LNCAP (cell line): Measurements from ENCODE around the gene CCDC183.

Experiments used
- TF ChIP-seq, protein P1 (sequence below): fragments of 450-650 bp; IDR thresholded peaks from 2 replicates; pipeline ENCODE4 v1.5.1; 2017; ENCODE audit warnings: mild to moderate bottlenecking

The CCDC183 gene

DNA sequence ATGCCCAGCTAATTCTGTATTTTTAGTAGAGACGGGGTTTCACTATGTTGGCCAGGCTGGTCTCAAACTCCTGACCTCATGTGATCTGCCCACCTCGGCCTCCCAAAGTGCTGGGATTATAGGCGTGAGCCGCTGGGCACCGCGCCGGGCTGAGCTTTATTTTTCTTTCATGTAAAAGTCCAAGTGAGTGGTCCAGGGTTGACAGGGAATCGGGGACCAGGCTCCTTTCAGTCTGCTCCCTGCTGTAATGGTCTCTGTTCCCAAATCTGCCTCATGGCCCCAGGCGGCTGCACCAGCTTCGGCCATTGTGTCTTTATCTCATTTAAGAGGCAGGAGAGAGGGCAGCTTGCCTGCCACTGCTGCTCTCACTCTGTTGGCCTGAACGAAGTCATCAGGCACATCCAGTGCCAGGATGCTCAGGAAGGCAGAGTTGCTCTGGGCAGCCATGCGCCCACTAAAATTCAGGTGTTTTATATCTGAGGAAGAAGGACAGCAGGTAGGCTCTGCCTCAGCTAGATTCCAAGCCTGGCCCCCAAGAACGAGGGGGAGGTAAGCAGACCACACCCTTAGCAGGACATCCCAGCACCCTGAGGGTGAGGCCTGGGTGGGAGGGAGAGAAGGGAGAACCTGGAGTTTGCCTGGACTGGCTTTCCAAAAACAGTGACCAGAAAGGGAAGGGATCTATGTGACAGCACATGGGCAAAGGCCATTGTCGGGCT, 1.7 kb upstream of the CCDC183 start:
- TF ChIP-seq, protein P1, sequence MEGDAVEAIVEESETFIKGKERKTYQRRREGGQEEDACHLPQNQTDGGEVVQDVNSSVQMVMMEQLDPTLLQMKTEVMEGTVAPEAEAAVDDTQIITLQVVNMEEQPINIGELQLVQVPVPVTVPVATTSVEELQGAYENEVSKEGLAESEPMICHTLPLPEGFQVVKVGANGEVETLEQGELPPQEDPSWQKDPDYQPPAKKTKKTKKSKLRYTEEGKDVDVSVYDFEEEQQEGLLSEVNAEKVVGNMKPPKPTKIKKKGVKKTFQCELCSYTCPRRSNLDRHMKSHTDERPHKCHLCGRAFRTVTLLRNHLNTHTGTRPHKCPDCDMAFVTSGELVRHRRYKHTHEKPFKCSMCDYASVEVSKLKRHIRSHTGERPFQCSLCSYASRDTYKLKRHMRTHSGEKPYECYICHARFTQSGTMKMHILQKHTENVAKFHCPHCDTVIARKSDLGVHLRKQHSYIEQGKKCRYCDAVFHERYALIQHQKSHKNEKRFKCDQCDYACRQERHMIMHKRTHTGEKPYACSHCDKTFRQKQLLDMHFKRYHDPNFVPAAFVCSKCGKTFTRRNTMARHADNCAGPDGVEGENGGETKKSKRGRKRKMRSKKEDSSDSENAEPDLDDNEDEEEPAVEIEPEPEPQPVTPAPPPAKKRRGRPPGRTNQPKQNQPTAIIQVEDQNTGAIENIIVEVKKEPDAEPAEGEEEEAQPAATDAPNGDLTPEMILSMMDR, result no peak

DNA sequence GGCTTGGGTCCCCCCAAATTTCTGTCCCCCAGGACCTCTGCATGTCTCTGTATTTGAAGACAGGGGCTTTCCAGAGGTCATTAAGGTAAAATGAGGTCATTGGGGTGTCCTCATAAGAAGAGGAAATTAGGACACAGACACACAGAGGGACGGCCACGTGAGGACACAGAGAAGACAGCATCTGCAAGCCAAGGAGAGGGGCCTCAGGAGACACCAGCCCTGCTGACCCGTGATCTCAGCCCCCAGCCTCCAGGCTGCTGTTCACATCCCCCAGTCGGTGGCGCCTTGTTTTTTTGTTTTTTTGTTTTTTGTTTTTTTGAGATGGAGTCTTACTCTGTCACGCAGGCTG, 1.2 kb upstream of the CCDC183 start:
- TF ChIP-seq, protein P1, result no peak

DNA sequence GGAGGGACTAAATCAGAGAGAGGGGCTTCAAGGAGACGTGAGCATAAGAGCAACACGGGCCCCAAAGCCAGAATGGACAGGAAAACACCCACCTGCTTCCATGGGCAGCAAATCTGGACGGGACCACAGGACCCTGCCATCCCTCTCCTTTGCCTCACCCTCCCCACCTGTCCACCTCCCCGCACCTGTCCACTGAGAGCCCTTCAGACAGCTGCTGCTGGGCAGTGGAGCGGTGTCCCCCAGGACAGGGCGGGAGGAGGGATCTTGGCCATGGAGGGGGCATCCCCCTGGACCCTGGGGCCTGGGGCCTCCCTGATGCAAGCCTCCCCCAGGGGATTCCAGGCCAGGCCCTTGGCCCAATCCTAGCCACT, 2.6 kb downstream of the CCDC183 start:
- TF ChIP-seq, protein P1, result no peak

DNA sequence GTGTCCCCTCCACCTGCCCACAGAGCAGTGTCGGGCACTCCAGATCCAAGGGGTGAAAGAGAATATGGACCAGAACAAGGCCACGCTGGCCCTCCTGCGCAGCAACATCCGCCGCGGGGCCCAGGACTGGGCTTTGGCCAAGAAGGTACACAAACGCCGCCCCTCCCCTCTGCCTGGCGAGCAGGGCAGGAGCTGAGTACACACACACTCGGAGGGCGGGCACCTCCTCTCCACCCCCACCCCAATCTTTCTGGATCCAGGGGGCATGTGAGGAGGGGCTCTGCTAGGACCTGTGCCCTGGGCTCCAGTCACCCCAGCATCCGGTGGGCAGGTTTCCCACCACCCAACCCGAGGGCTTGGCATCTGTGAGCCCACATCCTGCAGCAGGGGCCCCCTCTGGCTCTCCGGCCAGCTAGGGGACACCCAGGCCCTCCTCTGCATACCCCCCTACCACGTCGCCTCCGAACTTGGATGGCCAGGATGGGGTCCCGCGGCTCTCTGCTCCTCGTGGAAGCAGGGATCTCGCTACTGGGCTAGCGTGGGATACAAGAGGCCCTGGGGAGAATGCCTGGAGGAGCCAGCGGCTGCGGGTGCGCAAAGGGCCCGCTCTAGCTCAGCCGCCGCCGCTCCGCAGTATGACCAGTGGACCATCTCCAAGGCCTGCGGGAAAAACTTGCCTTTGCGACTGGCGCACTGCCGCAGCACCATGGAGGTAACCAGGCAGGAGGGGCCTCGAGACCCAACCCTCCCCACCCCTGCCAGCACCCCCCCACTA, 3.1 kb downstream of the CCDC183 start:
- TF ChIP-seq, protein P1, result no peak

DNA sequence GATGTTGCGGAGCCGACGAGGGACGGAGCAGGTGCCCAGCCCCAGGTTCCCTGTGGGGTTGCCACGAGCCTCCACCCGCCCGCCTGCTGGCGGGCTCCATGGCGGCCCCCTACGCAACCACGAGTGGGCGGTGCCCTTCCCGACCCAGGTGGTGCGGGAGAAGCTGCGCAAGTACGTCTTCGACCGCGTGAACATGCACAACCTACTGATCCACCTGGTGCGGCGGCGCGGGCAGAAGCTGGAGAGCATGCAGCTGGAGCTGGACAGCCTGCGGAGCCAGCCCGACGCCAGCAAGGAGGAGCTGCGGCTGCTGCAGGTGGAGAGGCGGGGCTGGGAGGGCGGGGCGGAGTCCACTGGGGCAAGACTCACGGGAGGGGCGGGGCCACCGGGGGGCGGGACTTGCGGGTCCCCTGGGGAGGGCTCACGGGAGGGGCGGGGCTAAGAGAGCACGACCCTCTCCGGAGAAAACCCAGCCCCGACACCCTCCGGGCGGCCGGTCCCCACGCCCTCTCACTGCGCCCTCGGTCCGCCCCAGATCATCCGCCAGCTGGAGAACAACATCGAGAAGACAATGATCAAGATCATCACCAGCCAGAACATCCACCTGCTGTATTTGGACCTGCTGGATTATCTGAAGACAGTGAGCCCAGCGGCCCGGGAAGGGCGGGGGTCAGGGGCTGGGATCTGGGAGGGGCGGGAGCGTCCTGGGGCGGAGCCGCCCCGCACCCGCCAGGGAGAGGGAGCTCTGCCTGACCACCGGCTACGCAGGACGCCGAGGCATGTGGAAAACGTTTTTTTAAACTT, 3.9 kb downstream of the CCDC183 start:
- TF ChIP-seq, protein P1, result no peak

DNA sequence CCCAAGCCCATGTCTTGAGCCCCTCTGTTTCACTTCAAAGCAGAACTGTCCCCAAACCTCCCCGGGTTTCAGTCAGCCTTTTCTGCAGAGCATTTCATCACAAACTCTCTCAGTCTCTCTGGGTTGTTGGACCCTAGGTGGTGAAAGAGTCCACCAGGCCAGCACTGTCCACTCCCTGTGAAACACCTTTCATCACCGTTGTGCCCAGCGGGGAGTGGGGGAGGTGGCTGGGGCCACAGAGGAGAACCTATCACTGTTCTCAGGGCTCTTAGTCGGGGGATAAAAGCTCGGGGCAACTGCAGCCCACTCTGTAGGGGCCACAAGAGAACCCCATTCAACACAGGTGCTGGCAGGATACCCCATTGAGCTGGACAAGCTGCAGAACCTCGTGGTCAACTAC, 6.2 kb downstream of the CCDC183 start:
- TF ChIP-seq, protein P1, result no peak
